ENCODE data around the gene TMEM9.

- TF ChIP-seq CTCF (IDR thresholded peaks at IDR 0.05): no peak
- TF ChIP-seq POLR2AphosphoS5 (IDR thresholded peaks at IDR 0.05; ENCODE audit: low read depth, low read length): no peak
- TF ChIP-seq REST (IDR thresholded peaks at IDR 0.05; ENCODE audit: insufficient read depth in 1 of 2, low read depth in 2 of 2, low read length in 1 of 2): no peak
- TF ChIP-seq TCF7L2 (IDR thresholded peaks at IDR 0.05; ENCODE audit: low read depth, low read length): no peak
These were observed 6.8 kb downstream of the TMEM9 start for GRCh38 chr1:201147396-201148015.
